Right cardiac atrium (tissue), 5 donors: ENCODE results near the gene TMPRSS9. TPM values are rescaled to one million over a fixed set of nuclear protein-coding genes. Genes with fewer than 3 reads are reported as not detected.

Experiments
- ATAC-seq, 2 donors: fragments of 200-7000 bp; cut with Tn5 transposase; one replicate each; pipeline versions ENCODE4 v1.8.0 to v1.9.1; 2020; ENCODE audit warnings: moderate library complexity in 2 of 2, mild to moderate bottlenecking in 1 of 2
- DNase-seq, 3 donors: peaks; one replicate each; pipeline ENCODE4 v3.0.0-alpha.2; 2020
- H3K27ac ChIP-seq: one replicate; pipeline ENCODE4 v1.5.1; 2013; ENCODE audit warnings: mild to moderate bottlenecking, low read length, control low read depth, moderate library complexity
- H3K27me3 ChIP-seq: one replicate; pipeline ENCODE4 v1.6.1; 2013; ENCODE audit not compliant: control insufficient read depth, insufficient read depth
- H3K4me1 ChIP-seq: one replicate; pipeline ENCODE4 v1.6.1; 2013; ENCODE audit warnings: low read length; ENCODE audit not compliant: control insufficient read depth, insufficient read depth
- H3K4me3 ChIP-seq: one replicate; pipeline ENCODE4 v1.5.1; 2013; ENCODE audit warnings: low read length, control low read depth
- H3K9me3 ChIP-seq: one replicate; pipeline ENCODE4 v1.6.1; 2013; ENCODE audit warnings: low read length; ENCODE audit not compliant: control insufficient read depth
- WGBS: extraction: QIAGEN DNeasy Blood & Tissue Kit; methylation state at CpG from one replicate; pipeline ENCODE4 v1.1.7; 2013; 5-methylcytosine and 5-hydroxymethylcytosine counted together
- intact Hi-C, 4 donors: fragments of 100-400 bp; cut with DNase I; formaldehyde crosslinking; loops; one replicate each; pipeline versions ENCODE4 v1.11.0 to v1.14.0; 2022 to 2023
- long read RNA-seq, 4 donors: library from polyadenylated mRNA; unstranded; transcript quantifications; one replicate each; pipeline ENCODE4 v2.0.0, GENCODE V29; 2020 to 2021
- polyA plus RNA-seq: library from polyadenylated mRNA; stranded (reverse); fragments of 200-250 nt; gene quantifications from one replicate; pipeline ENCODE4 v1.2.3, GENCODE V29; 2013
- total RNA-seq, 4 donors: library from RNA; stranded (reverse); fragmentation: NEBNext Ultra II Directional; extraction: Animal tissue kit (Norgen Biotek cat#: 25700); gene quantifications; one replicate each; pipeline ENCODE4 v1.2.1, GENCODE V29; 2021
- donor health status: healthy with polysubstance abuse.
- donor health status: DM: no; HTN: yes; CAD: no.
- donor health status: DM: no; HTN: no; CAD: no.
- donor health status: DM: no; HTN: yes; CAD: no; lungs with severe emphysema.
- donor health status: DM: yes; HTN: yes; CAD: no.

TMPRSS9 gene
- under 1 TPM in 2 of 4 donors, not detected in 2; 0.09 to 0.12 TPM for total RNA-seq
- polyA plus RNA-seq = not detected
- long read RNA-seq, donor 1, partial matches to known transcripts = 0 of 3 reads
- long read RNA-seq, donor 1, other reads (novel, unspliced or antisense) = 3 of 3 reads
- long read RNA-seq, donor 2 = 0 reads
- long read RNA-seq, donor 3, partial matches to known transcripts = 0 of 2 reads
- long read RNA-seq, donor 3, other reads (novel, unspliced or antisense) = 2 of 2 reads
- long read RNA-seq, donor 4 = 0 reads

DNA sequence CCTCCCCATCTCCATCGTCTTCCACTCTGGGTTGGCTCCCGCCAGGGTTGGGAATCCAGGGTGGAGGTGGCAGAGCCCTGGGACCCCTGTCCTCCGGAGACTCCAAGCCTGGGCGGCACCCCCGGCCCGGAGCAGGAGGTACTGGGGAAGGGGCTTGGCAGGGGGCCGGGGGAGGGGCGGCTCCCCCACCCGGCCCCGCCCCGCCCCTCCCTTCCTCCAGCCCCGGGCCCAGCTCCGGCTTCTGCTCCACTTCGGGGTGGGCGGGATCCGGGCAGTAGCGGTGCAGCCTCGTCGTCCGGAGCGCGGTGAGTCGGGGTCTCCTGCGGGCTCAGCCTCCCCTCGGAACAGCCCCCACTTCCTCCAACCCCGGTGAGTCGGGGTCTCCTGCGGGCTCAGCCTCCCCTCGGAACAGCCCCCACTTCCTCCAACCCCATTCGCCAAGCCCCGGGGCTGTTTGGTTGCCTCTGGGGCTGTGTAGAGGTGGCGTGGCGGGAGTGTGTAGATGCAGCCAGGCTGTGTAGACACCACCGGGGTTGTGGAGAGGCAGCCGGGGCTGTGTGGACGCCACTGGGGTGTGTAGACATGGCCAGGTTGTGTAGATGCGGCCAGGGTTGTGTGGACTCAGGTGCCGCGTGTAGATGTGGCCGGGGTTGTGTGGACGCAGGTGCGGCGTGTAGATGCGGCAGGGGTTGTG lies at the start of gene TMPRSS9:
Gene TMPRSS9, plus strand, starts transcription at position 274 of the 694 bp plus-strand sequence. CDS start 29,521 bp downstream, outside the sequence.
- Histone ChIP-seq H3K27me3 (no peaks in the 10 kb centered on the region), H3K4me1 (no peaks in the 10 kb centered on the region), H3K9me3 (no peaks in the 10 kb centered on the region), H3K4me3 (no peak within 1 kb of the TSS), H3K27ac (no peak within 1 kb of the TSS)
- ATAC-seq (no peak), DNase-seq (no peak)
- intact Hi-C loops = no loop called here
- 23% methylated on average over 44 of the region's 44 CpGs for WGBS

DNA sequence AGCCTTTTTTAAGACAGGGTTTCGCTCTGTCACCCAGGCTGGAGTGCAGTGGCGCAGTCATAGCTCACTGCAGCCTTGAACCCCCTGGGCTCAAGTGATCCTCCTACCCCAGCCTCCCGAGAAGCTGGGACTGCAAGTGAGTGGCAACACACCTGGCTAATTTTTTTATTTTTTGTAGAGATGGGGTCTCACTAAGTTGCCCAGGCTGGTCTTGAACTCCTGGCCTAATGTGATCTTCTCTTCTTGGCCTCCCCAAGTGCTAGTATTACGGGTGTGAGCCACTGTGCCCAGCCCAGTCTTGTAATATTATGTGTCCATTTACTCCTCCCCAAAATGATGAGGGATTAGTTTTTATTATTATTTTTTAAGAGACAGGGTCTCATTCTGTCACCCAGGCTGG lies 49.0 kb upstream of the TMPRSS9 start:
- 95% methylated on average over 4 of the region's 4 CpGs for WGBS
- DNase-seq = no peak
- intact Hi-C loops = loop anchor here in 2 of 4 donors (10.0 kb wide), 1 partner anchor 76 kb away; the partner anchor contains the start of genes PLEKHJ1 (in 2 of the 2) and SF3A2 (in 2 of the 2)
- Histone ChIP-seq H3K4me3 (no peak overlapping the region), H3K4me1 (no peaks in the 10 kb centered on the region), H3K9me3 (no peaks in the 10 kb centered on the region), H3K27ac (no peak overlapping the region), H3K27me3 (no peaks in the 10 kb centered on the region)
- no peak for ATAC-seq

DNA sequence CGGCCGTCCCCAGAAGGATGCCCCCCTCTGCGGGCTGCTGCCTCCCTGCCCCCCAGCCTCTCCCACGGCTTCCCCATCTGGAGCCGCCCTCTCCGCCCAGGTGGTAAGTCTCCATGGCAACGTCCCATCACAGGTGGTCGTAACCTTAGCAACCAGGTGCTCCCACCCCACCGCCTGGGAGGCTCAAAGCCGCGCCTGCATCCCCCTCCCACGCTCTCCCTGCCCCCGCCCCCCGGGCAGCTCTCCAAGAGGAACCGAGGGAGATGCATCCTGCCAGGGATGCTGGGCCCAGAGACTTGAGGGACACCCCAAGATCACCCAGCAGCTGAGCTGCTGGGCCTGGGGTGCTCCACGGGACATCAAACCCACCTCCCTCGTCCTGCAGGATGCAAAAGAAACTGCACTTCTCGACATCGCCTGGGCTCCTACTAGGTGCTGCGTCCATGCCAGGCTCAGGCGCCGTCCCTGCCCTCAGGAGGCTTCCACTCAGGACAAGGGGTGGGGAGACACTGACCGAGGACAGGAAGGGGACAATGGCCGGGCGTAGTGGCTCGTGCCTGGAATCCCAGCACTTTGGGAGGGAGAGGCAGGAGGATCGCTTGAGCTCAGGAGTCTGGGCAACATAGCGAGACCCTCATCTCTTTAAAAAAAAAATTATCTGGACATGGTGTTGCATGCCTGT lies 47.1 kb upstream of the TMPRSS9 start:
- Histone ChIP-seq H3K27me3 (no peaks in the 10 kb centered on the region), H3K9me3 (no peaks in the 10 kb centered on the region), H3K4me3 (no peak overlapping the region), H3K27ac (no peak overlapping the region), H3K4me1 (no peaks in the 10 kb centered on the region)
- WGBS = 34% methylated on average over 28 of the region's 28 CpGs
- intact Hi-C loops = loop anchor here in 2 of 4 donors (10.0 kb wide), 1 partner anchor 78 kb away; the partner anchor contains the start of genes PLEKHJ1 (in 2 of the 2) and SF3A2 (in 2 of the 2)
- no peak for DNase-seq
- no peak for ATAC-seq

DNA sequence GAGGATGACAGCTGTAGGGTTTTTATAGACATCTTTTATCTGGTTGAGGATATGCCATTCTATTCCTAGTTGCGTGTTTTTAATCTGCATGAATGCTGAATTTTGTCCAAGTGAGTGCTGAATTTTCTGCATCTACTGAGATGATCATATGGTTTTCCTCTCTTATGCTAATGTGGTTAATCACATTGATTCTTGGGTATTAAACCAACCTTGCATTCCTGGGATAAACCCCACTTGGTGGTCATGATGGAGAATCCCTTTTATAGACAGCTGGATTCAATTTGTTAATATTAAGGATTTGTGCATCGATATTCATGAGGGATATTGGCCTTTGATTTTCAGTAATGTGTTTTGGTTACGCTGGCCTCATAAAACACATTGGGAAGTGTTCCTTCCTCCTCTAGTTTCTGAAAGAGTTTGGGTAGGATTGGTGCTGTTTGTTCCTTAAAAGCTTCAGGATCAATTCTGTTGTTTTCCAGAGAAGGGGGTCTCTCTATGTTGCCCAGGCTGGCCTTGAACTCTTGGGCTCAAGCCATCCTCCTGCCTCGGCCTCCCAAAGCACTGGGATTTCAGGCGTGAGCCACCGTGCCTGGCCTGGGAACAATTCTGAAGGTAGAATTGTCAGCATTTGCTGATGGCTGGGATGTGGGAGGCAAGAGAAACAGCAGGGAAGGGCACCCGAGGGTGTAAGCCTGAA lies 44.8 kb upstream of the TMPRSS9 start:
- H3K27ac ChIP-seq = no peak overlapping the region
- no peaks in the 10 kb centered on the region for H3K27me3 ChIP-seq
- H3K9me3 ChIP-seq = no peaks in the 10 kb centered on the region
- DNase-seq (no peak), ATAC-seq (no peak)
- 88% methylated on average over 7 of the region's 7 CpGs for WGBS
- H3K4me3 ChIP-seq = no peak overlapping the region
- no peaks in the 10 kb centered on the region for H3K4me1 ChIP-seq
- intact Hi-C loops = loop anchor here in 3 of 4 donors (2.0 to 10.0 kb wide), 4 partner anchors 43 to 158 kb away; partner anchors contain the start of genes PLEKHJ1 (in 2 of the 3) and SF3A2 (in 2 of the 3)

DNA sequence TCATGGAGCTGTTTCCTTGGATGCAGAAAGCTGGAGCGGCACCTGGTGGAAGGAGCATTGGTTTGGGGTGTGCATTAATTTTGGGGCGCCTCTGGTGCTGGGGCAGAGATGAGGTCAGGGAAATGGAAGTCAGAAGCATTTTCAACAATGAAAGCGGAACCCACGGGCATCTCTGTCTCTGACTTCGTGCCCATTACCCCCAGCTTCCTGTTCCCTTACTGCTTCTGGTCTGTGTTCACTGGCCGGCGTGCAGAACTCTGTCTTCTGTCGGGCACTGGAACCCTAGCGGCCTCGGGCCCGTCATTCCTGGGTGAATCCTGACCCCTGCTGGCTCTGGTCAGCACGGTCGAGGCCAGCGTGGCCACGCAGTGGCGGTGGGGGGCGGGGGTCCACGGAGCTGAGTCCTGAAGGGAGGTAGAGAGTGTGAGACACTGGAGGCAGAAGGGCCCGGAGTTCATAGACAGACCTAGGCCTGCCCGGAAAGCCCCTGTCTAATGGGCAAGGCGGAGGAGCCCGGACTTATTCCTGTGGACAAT lies 44.2 kb upstream of the TMPRSS9 start:
- H3K9me3 ChIP-seq = no peaks in the 10 kb centered on the region
- ATAC-seq = peak; percentile 83 to 84
- H3K4me3 ChIP-seq = no peak overlapping the region
- no peak overlapping the region for H3K27ac ChIP-seq
- intact Hi-C loops = loop anchor here in 3 of 4 donors (2.0 to 10.0 kb wide), 4 partner anchors 44 to 159 kb away; partner anchors contain the start of genes PLEKHJ1 (in 2 of the 3) and SF3A2 (in 2 of the 3)
- H3K27me3 ChIP-seq = no peaks in the 10 kb centered on the region
- 26% methylated on average over 22 of the region's 22 CpGs for WGBS
- peak; percentile 69 to 89 (median 89) for DNase-seq
- H3K4me1 ChIP-seq = no peaks in the 10 kb centered on the region

DNA sequence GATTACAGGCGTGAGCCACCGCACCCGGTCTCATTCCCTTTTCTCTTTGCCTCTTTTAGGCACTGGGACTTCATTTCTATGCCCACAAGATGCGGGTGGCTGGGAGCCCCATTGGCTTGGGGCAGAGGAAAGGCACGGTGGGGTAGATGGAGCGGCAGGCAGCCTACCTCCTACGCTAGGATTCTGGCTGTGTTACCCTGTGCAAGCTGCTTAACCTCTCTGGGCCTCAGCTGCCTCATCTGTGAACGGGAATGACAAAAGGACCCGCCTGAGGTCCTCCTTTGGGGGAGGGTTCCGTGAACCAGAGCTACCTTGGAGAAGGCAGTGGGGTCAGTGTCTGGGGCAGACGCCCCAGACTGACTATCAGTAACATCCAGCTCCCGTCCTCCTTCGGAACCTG lies 42.8 kb upstream of the TMPRSS9 start:
- DNase-seq = no peak
- ATAC-seq = no peak
- intact Hi-C loops = loop anchor here in 2 of 4 donors (5.0 to 10.0 kb wide), 3 partner anchors 45 to 160 kb away; partner anchors contain the start of genes PLEKHJ1 (in 2 of the 2) and SF3A2 (in 2 of the 2)
- Histone ChIP-seq H3K4me3 (no peak overlapping the region), H3K9me3 (no peaks in the 10 kb centered on the region), H3K27me3 (no peaks in the 10 kb centered on the region), H3K4me1 (no peaks in the 10 kb centered on the region), H3K27ac (no peak overlapping the region)
- WGBS = 93% methylated on average over 13 of the region's 13 CpGs

DNA sequence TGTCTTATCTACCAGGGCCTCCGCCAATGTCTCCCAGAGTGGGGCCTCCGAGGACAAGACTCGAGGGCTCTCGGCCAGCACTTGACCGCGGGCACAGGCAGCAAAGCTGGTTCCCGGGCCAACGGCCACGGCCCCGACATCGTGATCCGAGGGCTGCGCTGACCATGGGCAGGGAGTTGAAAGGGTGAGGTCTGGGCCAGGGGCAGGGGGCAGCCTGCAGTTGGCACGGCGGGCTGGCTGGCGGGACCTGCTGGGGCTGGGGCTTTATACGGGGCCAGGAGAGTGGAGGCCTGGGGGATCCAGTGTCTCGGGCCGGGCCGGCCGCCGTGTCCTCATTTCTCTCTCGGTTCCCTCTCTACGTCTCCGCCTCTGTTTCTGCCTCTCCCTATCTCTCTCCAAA lies 42.3 kb upstream of the TMPRSS9 start:
- Histone ChIP-seq H3K27me3 (no peaks in the 10 kb centered on the region), H3K27ac (no peak overlapping the region), H3K4me3 (no peak overlapping the region), H3K9me3 (no peaks in the 10 kb centered on the region), H3K4me1 (no peaks in the 10 kb centered on the region)
- ATAC-seq (no peak), DNase-seq (peak in 1 of 3 donors; percentile 46)
- intact Hi-C loops = loop anchor here in 2 of 4 donors (5.0 to 10.0 kb wide), 3 partner anchors 45 to 160 kb away; partner anchors contain the start of genes PLEKHJ1 (in 2 of the 2) and SF3A2 (in 2 of the 2)
- WGBS = 83% methylated on average over 25 of the region's 25 CpGs

DNA sequence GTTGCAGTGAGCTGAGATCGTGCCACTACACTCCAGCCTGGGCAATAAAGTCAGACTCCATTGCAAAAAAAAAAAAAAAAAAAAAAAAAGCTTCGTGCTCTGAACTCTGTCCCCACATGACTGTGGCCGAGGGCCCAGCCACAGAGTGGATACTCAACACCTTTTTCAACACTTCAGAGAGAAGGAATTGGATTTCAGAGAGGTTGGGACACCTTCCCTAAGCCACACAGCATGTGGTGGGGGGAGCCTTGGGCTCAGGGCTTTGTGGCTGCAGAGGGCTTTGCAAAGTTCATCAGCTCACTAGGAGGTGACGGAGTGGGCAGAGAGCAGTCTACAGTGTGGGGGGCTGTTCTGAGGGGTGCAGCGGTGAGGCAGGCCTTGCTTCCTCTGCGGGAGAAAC lies 41.1 kb upstream of the TMPRSS9 start:
- DNase-seq = no peak

DNA sequence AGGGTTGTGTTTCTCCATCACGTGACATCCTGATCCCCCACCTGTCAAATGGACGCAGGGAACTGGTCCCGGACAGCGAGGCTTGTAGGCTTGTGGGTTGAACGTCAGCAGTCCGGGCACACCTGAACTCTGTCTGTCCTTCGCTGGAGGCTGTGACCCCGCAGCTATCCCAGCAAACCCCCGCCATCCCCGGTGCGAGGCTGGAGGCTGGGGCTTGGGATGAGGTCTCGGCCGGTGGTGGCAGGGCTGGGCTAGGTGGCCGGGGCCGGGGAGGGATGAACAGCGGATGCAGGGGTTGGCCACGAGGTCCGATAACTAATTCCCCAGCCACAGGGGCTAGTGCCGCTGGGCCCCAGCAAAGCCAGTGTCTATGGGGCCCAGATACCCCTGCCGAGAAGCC lies 40.5 kb upstream of the TMPRSS9 start:
- Histone ChIP-seq H3K4me3 (no peak overlapping the region), H3K9me3 (no peaks in the 10 kb centered on the region), H3K27me3 (no peaks in the 10 kb centered on the region), H3K27ac (no peak overlapping the region), H3K4me1 (no peaks in the 10 kb centered on the region)
- WGBS = 89% methylated on average over 20 of the region's 20 CpGs
- no peak for ATAC-seq
- intact Hi-C loops = loop anchor here in 2 of 4 donors (5.0 to 10.0 kb wide), 3 partner anchors 47 to 162 kb away; partner anchors contain the start of genes PLEKHJ1 (in 2 of the 2) and SF3A2 (in 2 of the 2)
- no peak for DNase-seq

More for the DNA sequence above, 41.1 kb upstream of the TMPRSS9 start:
- no peak overlapping the region for H3K27ac ChIP-seq
- WGBS = 71% methylated on average over 6 of the region's 6 CpGs
- H3K27me3 ChIP-seq = no peaks in the 10 kb centered on the region
- intact Hi-C loops = loop anchor here in 2 of 4 donors (5.0 to 10.0 kb wide), 3 partner anchors 47 to 162 kb away; partner anchors contain the start of genes PLEKHJ1 (in 2 of the 2) and SF3A2 (in 2 of the 2)
- H3K4me1 ChIP-seq = no peaks in the 10 kb centered on the region
- H3K4me3 ChIP-seq = no peak overlapping the region
- no peaks in the 10 kb centered on the region for H3K9me3 ChIP-seq
- no peak for ATAC-seq

DNA sequence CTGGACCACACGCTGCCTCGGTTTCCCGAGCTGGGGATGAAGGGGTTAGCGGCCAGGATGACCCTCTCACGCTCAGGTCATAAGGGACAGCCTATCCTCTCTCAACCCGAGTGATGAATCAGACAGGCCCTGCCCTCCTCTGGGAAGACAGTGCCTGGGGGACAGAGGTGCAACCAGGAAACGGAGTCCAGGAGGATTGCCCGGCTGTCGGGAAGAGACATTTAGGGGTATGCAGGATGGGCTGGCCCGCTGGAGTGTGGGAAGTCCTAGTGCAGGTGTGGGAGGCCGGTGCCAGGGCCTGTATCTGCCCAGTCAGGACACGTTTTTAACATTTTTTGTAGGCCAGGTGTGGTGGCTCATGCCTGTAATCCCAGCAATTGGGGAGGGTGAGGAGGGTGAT lies 40.0 kb upstream of the TMPRSS9 start:
- DNase-seq (no peak), ATAC-seq (no peak)
- intact Hi-C loops = no loop called here
- no peak overlapping the region for H3K4me3 ChIP-seq
- no peaks in the 10 kb centered on the region for H3K27me3 ChIP-seq
- no peaks in the 10 kb centered on the region for H3K4me1 ChIP-seq
- H3K9me3 ChIP-seq = no peaks in the 10 kb centered on the region
- WGBS = 73% methylated on average over 12 of the region's 12 CpGs
- no peak overlapping the region for H3K27ac ChIP-seq
